ENCODE data around the gene TAF1B.
"Not testable (repeated sequence)": the region's sequence is repeated elsewhere in the genome, so short reads cannot be mapped to it uniquely, and the experiment has no call there.

The TAF1B gene

GRCh38 chr2:9820020-9820973 is 23.0 kb upstream of the TAF1B start:
- no peak for FAIRE-seq
- no peak for DNase-seq (ENCODE audit: insufficient read length)
- no peak for TF ChIP-seq POLR2AphosphoS5 (IDR thresholded peaks at IDR 0.05; ENCODE audit: low read depth, low read length)
- no peak for TF ChIP-seq POLR2A (IDR thresholded peaks at IDR 0.05; ENCODE audit: low read depth, low read length)
- TF ChIP-seq TAF1 (IDR thresholded peaks at IDR 0.05; ENCODE audit: borderline replicate concordance, low read depth, low read length), result no peak

GRCh38 chr2:9821805-9822445 is 21.3 kb upstream of the TAF1B start:
- TF ChIP-seq POLR2AphosphoS5 (IDR thresholded peaks at IDR 0.05; ENCODE audit: low read depth, low read length) (no peak), POLR2A (IDR thresholded peaks at IDR 0.05; ENCODE audit: low read depth, low read length) (no peak), TAF1 (IDR thresholded peaks at IDR 0.05; ENCODE audit: borderline replicate concordance, low read depth, low read length) (no peak)
- FAIRE-seq, result no peak
- DNase-seq (ENCODE audit: insufficient read length), result no peak

- DNase-seq (ENCODE audit: insufficient read length) (no peak), FAIRE-seq (no peak)
- TF ChIP-seq POLR2AphosphoS5 (IDR thresholded peaks at IDR 0.05; ENCODE audit: low read depth, low read length) (no peak), TAF1 (IDR thresholded peaks at IDR 0.05; ENCODE audit: borderline replicate concordance, low read depth, low read length) (no peak), POLR2A (IDR thresholded peaks at IDR 0.05; ENCODE audit: low read depth, low read length) (no peak)
Observed at GRCh38 chr2:9824441-9824840, 18.8 kb upstream of the TAF1B start.

- DNase-seq (ENCODE audit: insufficient read length) (no peak), FAIRE-seq (no peak)
- TF ChIP-seq POLR2AphosphoS5 (IDR thresholded peaks at IDR 0.05; ENCODE audit: low read depth, low read length) (no peak), TAF1 (IDR thresholded peaks at IDR 0.05; ENCODE audit: borderline replicate concordance, low read depth, low read length) (no peak), POLR2A (IDR thresholded peaks at IDR 0.05; ENCODE audit: low read depth, low read length) (no peak)
Observed at GRCh38 chr2:9824956-9825720, 18.1 kb upstream of the TAF1B start.

GRCh38 chr2:9826208-9826607 is 17.1 kb upstream of the TAF1B start:
- no peak for FAIRE-seq
- TF ChIP-seq TAF1 (IDR thresholded peaks at IDR 0.05; ENCODE audit: borderline replicate concordance, low read depth, low read length) (no peak), POLR2AphosphoS5 (IDR thresholded peaks at IDR 0.05; ENCODE audit: low read depth, low read length) (no peak), POLR2A (IDR thresholded peaks at IDR 0.05; ENCODE audit: low read depth, low read length) (no peak)
- DNase-seq (ENCODE audit: insufficient read length), result no peak

- FAIRE-seq, result no peak
- no peak for DNase-seq (ENCODE audit: insufficient read length)
- no peak for TF ChIP-seq TAF1 (IDR thresholded peaks at IDR 0.05; ENCODE audit: borderline replicate concordance, low read depth, low read length)
- TF ChIP-seq POLR2AphosphoS5 (IDR thresholded peaks at IDR 0.05; ENCODE audit: low read depth, low read length), result no peak
- TF ChIP-seq POLR2A (IDR thresholded peaks at IDR 0.05; ENCODE audit: low read depth, low read length), result no peak
Observed at GRCh38 chr2:9830685-9831410, 12.4 kb upstream of the TAF1B start.

GRCh38 chr2:9831670-9832069 is 11.6 kb upstream of the TAF1B start:
- DNase-seq (ENCODE audit: insufficient read length) (no peak), FAIRE-seq (no peak)
- TF ChIP-seq POLR2AphosphoS5 (IDR thresholded peaks at IDR 0.05; ENCODE audit: low read depth, low read length) (no peak), TAF1 (IDR thresholded peaks at IDR 0.05; ENCODE audit: borderline replicate concordance, low read depth, low read length) (no peak), POLR2A (IDR thresholded peaks at IDR 0.05; ENCODE audit: low read depth, low read length) (no peak)

- FAIRE-seq (no peak), DNase-seq (ENCODE audit: insufficient read length) (no peak)
- TF ChIP-seq TAF1 (IDR thresholded peaks at IDR 0.05; ENCODE audit: borderline replicate concordance, low read depth, low read length), result no peak
- no peak for TF ChIP-seq POLR2A (IDR thresholded peaks at IDR 0.05; ENCODE audit: low read depth, low read length)
- TF ChIP-seq POLR2AphosphoS5 (IDR thresholded peaks at IDR 0.05; ENCODE audit: low read depth, low read length), result no peak
Observed at GRCh38 chr2:9832586-9832985, 10.7 kb upstream of the TAF1B start.

GRCh38 chr2:9835068-9835467 is 8.2 kb upstream of the TAF1B start:
- DNase-seq (ENCODE audit: insufficient read length); FAIRE-seq: not testable (repeated sequence)

- no peak for TF ChIP-seq POLR2A (IDR thresholded peaks at IDR 0.05; ENCODE audit: low read depth, low read length)
- no peak for TF ChIP-seq TAF1 (IDR thresholded peaks at IDR 0.05; ENCODE audit: borderline replicate concordance, low read depth, low read length)
- TF ChIP-seq POLR2AphosphoS5 (IDR thresholded peaks at IDR 0.05; ENCODE audit: low read depth, low read length), result no peak
- FAIRE-seq (no peak), DNase-seq (ENCODE audit: insufficient read length) (no peak)
Observed at GRCh38 chr2:9836074-9836473, 7.2 kb upstream of the TAF1B start.

GRCh38 chr2:9836517-9836916 is 6.8 kb upstream of the TAF1B start:
- no peak for FAIRE-seq
- no peak for DNase-seq (ENCODE audit: insufficient read length)
- TF ChIP-seq POLR2AphosphoS5 (IDR thresholded peaks at IDR 0.05; ENCODE audit: low read depth, low read length), result no peak
- no peak for TF ChIP-seq POLR2A (IDR thresholded peaks at IDR 0.05; ENCODE audit: low read depth, low read length)
- TF ChIP-seq TAF1 (IDR thresholded peaks at IDR 0.05; ENCODE audit: borderline replicate concordance, low read depth, low read length), result no peak

Measured in GM12892 (cell line).